EL (cell line): ENCODE results near the gene BTBD9.

Source experiments
- DNase-seq: peaks from one replicate; pipeline ENCODE4 v3.0.0-alpha.2; 2016

The BTBD9 gene

DNA sequence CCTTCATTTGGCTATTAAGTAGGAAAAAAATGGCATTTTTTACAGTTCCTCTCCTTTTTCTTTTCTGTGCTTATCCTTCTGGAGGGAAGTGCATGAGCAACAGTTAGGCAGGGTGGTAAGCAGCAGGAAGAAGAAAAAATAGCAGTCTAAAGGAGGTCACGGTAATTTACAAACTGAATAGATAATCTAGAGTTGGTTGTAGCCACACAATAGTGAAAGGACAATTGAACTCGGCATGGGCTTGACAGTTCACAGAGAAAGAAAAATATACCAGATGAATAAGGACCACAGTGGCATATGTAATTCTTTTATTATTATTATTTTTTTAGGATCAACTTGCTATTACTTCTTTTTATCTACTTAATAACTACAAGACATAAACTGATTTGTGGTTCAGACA, 358.6 kb downstream of the BTBD9 start:
- no peak for DNase-seq

DNA sequence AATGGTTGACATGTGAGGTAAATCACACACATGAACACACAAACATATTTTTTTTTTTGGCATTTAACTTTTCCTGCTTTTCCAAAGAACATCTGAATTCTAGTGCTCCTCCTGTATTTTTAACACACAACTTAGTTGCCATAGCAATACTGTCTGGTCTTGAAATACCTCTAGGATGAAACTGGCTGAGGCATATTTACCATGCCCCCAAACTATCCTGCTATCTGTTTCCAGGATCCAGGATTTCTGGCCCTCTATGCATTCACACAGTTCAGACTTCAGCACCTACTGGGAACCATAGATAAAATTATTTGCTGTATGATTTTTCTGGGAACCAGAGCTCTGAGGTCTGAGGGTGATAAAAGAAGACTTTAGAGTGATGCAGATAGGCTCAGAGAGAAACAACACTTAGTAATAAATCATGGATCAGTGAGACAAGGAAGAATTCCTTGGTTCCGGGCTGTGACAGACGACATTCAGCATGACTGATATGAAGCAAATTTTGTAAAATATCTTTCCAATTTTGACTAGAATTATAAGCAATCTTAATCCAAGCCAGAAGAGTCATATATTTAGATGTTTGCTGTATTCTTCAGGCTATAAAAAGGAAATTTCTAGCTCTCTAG, 359.7 kb downstream of the BTBD9 start:
- no peak for DNase-seq

DNA sequence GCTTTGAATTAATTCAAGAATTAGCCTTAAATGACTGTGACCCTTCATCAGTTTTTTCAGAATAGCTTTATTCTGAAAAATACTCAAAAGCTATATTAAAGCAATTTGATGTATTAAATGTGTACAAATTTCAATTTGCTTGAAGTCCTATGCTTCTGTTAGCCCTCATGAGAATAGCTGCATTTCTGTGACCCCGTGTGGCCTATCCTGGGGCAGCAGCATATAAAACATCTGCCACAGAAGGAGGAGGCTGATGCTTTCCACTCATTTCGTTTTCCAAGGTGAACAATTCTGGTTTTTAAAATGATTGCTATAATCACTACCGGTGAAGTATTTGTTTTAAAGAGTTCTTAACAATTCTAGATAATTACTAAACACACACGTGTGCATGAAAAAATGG, 360.3 kb downstream of the BTBD9 start:
- no peak for DNase-seq

DNA sequence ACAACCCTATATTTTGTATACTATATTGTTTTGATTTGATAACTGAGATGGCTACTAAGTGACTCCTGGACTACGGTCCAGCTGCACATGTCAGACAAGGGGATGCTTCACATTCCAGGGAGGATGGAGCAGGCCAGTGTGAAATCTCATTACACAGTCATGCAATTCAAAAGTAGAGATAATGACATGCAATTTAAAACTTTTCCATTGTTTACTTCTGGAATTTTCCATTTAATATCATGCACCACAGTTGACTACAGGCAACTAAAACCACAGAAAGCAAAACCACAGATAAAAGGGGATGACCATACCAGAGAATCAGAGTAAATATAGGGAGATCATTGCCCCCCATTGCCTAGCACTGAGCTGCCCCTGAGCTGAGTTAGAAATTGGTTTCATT, 366.4 kb downstream of the BTBD9 start:
- peak; percentile 67 for DNase-seq

DNA sequence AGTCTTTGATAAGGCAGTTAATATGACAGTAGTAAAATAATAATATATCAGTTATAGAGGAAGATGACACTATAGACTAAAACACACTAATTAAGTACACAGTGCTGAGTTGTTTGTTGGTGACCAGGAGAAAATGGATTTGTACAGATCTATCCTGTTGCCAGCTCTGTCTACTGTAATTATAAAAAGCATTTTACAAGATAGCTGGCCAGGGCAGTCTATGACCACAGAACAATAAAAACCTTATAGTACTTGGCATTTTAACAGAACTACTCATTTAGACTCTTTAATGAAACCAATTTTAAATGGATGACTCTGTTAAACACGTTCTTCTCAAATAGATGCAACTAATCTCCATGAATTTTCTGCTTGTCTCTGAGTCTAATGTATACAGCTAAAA, 367.5 kb downstream of the BTBD9 start:
- DNase-seq = no peak

DNA sequence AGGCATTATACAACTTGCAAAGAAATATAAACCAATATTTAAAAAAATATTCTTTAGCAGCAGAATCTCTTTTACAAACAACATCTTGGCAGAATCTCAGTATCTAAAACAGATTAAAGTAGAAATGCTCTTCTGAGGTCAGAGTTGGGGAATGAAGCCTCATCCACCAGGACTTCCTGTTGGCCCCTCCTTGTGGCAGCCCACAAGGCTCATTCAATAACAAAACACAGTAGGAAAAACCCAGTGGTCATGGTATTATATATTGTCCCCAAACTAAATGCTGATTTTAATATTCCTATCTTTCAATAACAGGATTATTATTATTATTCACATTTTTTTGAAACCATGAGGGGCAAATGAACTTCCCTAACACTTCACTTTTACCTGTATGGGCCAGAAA, 368.6 kb downstream of the BTBD9 start:
- peak; percentile 56 for DNase-seq

DNA sequence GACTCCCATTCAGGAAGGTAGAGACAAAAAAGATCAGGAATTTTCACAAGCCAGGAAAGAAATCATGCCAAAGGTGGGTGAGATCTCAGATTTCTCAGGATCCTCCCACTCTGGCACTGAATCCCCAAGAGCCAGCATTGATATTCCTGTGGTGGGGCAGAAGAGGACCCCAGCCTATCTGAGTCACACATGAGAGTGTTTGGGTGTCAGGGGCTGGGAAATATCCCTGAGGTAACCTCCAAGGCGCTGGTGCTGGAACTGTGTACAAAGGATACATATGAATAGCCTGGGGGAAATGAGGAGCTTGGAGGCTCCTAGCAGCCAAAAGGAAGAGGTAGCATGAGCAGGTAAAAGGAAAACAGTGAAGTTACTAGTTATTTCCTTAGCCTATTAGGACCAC, 369.4 kb downstream of the BTBD9 start:
- no peak for DNase-seq

DNA sequence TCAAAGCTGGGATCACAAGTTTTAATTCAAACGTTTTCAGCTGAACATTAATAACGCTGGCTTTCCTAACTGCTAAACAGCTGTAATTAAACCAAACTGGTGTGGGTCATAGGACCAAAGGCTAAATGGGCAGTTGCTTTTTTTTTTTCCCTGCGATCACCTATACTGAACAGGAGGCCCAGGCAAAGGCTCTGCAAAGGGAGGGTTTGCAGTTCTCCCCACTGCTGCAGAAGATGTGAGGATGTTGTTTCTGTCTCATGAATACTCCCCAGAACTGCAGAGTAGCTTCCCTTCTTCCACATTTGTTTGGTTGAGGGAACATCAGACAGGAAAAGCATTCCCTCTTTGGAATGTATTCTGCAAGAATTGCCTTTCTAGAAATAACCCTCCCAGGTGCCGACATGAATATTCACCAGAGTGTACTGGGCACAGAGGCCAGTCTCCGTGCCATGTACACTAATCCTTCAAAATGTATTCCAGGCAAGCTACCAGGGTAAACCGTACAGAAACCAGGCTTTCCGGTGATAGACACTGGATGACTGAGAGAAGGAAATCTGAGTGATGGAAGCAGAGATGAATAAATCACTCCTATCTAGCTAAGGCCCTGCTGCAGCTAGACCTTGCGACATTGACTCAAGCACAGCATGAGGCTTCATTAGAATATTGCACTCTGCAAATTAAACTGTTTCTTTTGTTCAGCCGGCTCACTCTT, 370.1 kb downstream of the BTBD9 start:
- DNase-seq = no peak

DNA sequence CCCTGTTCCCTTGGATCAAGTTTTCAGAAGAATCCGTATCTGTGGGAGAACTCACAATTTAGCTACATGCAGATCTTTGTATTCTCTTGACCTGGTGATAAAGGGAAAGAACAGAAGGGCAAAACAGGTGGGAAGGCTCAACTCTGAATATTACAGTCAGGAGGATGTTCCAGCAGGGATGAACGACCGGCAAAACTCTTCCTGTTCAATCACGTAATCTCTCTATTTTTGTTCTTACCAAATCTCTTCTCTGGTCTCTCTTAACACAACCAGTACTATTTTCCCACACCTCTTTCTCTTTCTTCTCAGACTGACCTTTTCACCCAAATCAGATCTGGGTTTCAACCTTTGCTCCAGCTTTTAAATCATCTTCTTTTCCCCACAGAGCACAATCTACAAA, 371.4 kb downstream of the BTBD9 start:
- DNase-seq = no peak

DNA sequence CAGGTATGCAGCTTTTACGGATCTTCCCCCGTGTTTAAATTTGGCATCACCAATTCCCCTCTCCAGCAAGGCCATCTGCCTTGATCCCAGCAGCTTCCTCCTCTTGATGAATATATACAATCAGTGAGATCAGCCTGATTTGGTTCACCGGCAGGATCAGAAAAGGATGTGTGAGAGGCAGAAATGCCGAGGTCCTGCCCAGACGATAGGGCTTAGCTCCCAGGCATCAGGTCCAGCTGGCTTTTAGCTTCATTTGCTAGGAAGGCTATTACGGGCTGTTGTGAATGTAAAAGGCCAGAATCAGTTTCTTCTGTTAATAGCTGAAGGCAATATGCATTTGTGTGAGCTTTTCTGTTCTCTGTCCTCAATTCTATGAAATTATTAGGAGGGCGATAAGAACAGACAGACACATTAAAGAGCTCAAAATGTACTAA, 372.8 kb downstream of the BTBD9 start:
- no peak for DNase-seq

DNA sequence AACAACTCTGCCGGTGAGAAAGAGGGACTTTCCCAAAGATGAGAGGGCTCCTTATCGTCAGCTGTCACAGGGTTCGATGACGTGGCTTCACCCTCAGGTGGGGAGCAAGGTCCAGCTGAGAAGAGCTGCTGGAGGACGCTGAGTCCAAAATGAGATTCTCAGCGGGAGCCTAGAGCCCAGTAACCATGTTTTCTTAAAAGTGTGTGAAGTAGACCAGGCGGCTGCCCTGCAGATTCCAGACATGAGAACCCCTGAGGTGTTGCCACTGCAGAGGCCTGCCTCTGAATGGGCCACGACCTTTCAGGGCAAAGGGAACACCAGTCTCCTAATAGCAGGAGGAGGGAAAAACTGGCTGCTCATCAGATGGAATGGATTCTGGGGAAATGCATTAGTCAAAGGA, 375.1 kb downstream of the BTBD9 start:
- DNase-seq = no peak

DNA sequence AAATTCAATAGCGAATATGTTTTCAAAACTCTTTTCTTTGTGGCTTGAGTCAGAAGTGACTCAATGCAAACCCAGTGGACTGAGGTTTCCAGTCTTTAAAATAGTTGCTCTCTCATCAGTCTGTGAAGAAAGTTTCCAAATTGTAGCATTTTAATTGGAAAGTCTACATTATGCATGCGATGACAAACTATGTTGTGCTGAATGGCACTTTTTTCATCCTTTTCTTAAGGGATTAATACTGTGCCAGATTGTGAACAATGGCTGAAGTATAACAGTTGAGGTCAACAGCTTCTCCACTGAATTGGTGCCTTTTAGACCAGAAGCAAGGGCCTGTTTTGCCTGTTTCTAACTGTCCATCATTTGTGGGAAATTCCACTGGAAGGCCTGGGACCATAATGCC, 377.1 kb downstream of the BTBD9 start:
- peak; percentile 63 for DNase-seq

DNA sequence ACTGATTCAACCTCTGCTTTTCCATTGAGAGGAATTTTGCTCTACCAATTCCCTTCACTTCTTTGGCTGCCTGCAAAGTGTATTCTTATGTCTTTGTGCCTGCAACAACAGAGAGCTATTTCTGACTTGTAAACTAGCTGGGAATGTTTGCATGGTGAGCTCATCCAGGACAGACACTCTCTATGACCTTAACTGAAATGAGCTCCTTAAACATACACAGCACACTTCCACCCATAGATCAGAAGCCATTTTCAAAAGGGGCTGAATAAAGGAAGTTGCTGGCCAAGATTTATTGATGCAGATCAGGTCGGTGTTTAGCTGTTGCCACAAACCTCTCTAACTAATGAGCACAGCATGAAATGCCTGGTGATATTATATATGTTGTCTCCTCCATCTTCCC, 377.7 kb downstream of the BTBD9 start:
- DNase-seq = peak; percentile 89

DNA sequence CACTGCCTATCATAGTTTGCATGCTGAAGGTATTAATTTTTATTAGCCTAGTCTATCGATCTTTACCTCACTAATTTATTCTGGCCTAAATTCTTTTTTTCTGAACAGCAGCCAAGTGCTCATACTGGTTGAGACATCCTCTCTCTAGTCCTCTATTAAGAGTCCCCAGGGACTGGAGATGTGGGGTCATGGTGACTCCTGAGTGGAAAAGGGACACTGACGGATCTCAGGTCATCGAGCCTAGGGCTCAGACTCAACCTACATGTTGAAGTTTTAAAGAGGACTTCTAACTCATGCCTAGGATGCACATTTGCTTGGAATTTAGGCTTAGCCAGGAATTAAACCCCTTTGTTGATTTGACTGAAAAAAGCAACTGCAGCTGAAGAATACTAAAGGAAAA, 378.1 kb downstream of the BTBD9 start:
- peak; percentile 30 for DNase-seq

DNA sequence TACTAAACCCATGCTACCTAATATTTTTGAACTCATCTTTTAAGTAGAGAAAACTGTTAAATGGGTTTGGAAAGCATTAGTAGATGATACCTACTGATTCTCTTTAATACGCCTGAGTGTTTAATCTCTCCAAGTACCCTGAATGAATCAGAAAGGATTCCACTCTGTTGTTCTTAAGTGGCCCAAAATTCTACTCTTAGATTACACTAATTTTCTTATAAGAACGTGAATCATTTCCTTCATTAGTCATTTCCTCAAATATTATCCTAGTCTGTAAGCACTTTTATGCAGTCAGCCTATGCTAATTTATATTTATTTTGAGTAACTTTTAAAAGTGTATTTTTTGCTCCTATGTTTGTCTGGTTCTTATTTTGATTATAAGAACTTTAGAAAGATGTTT, 380.0 kb downstream of the BTBD9 start:
- DNase-seq = peak; percentile 73

DNA sequence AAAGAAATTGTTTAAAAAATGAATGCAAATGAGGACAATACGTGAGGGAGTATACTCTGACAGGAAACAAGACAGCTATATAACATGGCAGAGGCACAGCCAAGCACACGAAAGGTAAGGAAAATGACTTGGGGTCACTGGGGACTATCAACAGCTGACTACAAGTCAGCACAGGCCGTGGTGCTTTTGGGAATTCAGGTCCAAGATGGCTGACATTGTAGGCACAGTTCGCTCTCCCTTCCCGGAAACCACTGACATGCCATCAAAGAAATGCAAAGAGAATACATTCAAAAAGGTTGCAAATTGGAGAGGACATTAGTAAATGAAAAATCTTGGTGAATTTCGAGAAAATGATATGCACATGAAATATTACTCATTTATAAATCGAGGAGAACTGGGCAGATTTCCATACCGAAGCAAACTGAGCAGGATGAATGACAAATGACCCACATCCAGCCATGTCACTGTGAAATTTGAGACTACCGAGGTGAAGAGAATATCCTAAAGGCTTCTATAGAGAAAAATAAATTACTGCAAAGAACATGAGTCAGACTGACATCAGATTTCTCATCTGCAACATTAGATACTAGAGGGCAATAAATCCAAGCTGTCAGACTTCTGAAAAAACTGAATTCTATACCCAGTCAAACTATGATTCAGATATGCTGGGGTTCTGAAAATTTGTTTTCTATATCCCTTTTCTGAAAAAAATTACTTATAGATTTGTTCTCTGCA, 391.1 kb downstream of the BTBD9 start:
- DNase-seq = peak; percentile 33

DNA sequence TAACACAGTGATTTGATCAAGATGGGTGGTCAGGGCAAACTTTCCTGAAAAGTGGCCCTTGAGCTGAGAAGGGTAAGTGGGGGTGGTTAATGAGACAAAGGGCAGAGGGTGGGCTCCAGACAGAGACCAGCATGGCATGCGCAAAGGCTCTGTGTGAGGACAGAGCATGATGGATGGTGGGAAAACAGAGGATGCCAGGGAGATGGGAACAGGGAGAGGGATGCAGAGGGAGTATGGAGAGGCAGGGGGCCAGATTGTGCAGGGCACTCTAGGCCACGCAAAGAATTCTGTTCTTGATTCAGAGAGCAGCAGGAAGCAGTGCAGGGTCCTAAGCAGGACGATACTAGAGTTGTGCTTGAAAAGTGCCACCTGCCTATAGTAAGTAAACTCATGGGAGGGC, 394.4 kb downstream of the BTBD9 start:
- no peak for DNase-seq

DNA sequence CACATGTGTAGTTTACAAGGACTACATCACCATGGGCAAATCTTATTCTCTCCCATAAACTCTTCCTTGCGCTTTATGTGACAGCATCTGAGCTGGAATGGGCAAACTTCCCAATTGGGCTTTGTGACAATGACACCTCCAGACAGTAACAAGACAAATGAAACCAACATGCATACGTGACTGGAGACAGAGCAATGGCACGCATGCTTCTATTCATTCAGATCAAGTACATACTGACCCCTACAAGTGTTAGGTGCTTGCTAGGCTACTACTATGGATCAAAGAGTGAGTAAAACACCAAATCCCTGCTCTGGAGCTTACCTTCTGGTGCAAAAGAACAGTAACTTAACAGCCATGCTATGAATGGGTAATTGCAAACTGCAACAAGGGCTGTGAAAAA, 394.9 kb downstream of the BTBD9 start:
- DNase-seq = no peak

DNA sequence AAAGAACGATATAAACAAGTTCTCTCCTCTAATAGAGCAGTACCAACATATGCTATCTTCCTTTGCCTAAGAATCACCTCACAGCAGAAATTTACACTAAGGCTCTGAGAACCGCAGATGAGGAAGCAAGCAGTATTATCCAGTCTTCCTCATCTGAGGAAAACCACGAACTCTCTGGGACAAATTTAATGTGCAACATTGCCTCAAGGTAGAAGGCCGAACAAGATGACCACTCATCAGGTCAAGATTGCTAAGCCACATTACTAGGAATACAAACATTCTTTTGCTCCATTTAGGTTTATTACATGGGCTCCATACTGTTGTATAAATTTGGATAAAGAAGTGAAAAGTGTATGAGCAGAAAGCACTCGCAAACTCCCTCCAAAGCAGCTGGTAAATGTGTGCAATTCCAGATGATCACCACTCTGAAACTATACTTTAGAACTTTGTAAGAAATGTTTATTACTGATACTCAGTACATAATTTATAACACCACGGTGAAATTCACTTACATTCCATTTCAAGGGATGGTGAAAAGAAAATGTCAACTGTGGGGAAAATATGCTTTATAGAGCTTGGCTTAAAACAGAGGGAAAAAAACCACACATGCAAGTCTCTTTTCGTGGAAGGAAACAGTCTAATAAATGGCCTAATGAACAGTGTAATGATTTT, 398.4 kb downstream of the BTBD9 start:
- DNase-seq = peak; percentile 69

DNA sequence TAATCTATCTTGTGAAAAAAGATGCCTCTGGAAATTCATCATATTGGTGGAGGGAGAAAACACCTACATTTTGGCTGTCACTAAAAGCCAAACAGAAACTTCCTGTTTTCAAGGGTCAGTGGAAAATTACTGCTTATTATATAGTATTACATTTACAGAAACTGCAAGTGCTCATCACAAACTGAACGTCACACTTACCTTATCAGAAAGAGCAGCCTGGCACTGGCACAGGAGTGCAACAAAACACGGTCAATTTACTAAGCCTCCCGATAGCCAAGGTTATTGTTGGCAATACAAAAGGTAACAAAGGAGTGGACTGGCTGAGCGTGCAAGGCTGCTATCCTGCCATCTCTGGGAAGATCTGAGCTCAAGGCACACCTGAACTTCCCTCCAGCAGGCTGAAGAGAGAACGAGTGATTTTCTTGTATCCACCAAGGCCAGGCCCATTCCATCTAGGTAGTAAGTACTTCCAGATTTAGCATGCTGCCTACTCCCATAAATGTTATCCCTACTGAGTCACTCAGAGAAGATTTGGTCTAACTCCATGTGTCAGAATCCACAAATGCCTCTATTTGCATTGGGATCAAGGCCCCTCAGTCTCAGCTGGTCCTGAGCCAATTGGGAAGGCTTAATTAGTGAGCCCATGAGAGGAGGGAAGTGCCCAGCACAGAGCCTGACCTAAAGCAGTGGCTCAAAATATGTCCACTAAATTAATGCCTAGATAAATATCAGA, 399.8 kb downstream of the BTBD9 start:
- DNase-seq = peak; percentile 79

DNA sequence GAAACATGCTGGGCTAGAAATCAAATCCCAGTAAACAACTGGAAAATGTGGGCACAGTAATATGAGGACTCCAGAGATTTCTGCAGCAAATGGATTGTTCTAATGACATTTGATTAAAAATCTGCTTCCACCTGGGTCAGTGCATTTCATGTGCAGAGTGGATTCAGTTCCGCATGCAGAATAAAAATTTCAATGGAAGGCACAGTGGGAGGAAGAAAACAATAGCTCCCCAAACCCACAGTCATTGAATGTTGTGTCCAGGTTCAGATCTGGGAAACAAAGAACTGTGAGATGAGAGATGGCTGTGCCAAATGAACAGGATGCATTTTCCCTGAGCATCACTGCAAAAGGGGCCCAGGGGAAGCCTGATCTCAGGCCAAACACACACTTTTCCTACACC, 403.1 kb downstream of the BTBD9 start:
- DNase-seq = no peak

DNA sequence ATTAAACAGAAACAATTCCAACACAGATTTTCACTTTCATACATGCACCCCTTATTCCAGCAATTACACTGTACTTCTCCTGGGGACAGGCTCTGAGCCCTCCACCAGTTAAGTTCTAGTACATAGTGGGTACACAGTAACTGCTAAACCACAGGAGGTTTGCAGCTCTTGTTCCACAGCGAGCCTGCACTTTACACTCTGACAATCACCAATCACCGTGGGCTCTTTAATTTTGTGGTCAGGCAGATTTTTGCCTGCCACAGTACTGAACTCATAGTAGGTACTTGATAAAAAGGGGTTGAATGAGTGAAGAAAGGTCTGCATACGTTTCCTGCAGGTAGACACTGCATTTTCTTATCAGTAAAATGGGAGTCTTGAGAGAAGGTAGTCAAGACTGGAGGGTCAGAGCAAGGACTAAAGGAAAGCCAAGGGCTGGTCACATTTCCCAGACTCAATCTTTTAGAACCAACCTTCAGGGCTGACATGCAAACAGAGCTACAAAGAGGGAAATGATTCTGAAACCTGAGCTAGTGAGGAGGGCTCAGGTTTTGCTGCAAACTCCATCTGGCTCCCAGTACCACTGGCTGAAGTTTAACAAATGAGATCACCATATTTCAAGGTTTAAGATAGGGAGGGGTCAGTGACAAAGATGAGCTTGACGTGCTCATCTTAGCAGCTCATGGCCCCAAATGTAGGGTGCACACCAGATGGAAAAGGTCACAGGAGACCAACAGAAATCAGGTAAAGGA, 404.6 kb downstream of the BTBD9 start:
- DNase-seq = no peak
